Stimulated activated naive CD8-positive, alpha-beta T cell treated with anti-CD3 and anti-CD28 coated beads, Interleukin-15, amount 100 ng/mL, for 72 hours (primary cell): ENCODE results near the gene RASAL1.
"Not testable (repeated sequence)": the region's sequence is repeated elsewhere in the genome, so short reads cannot be mapped to it uniquely, and the experiment has no call there.

Experiments used
- ATAC-seq: fragments of 150-1000 bp; cut with Tn5 transposase; 2 replicates; pipeline ENCODE4 v1.10.0; 2021; ENCODE audit warnings: mild to moderate bottlenecking, moderate library complexity
- DNase-seq, 2 donors: peaks; one replicate each; pipeline ENCODE4 v3.0.0; 2021 to 2022
- H3K27ac Mint-ChIP-seq, 2 donors: one replicate each; pipeline ENCODE4 v1.8.0; 2022; ENCODE audit warnings: mild to moderate bottlenecking in 2 of 2, mixed read lengths in 2 of 2, moderate library complexity in 2 of 2
- H3K27me3 Mint-ChIP-seq: one replicate; pipeline ENCODE4 v1.8.0; 2022; ENCODE audit warnings: mixed read lengths
- H3K4me1 Mint-ChIP-seq: one replicate; pipeline ENCODE4 v1.8.0; 2022; ENCODE audit warnings: mild to moderate bottlenecking, mixed read lengths
- H3K4me3 Mint-ChIP-seq, 2 donors: one replicate each; pipeline ENCODE4 v1.8.0; 2022; ENCODE audit warnings: mild to moderate bottlenecking in 2 of 2, mixed read lengths in 2 of 2, moderate library complexity in 1 of 2
- H3K9me3 Mint-ChIP-seq, 2 donors: one replicate each; pipeline ENCODE4 v1.8.0; 2022; ENCODE audit warnings: mixed read lengths in 2 of 2

The RASAL1 gene

GRCh38 chr12:113152835-113153814 is 17.6 kb upstream of the RASAL1 start:
- Mint-ChIP-seq H3K4me1 (peaks cover 49% of the 10 kb centered on the region), H3K27me3 (peaks cover 48% of the 10 kb centered on the region), H3K9me3 (no peaks in the 10 kb centered on the region), H3K27ac (peak overlapping the region in 1 of 2 donors; percentile 67), H3K4me3 (peak overlapping the region; percentile 85 to 91)
- DNase-seq, result peak; percentile 68 to 70
- peak; percentile 86 for ATAC-seq

- no peaks in the 10 kb centered on the region for H3K9me3 Mint-ChIP-seq
- peak overlapping the region; percentile 85 to 91 for H3K4me3 Mint-ChIP-seq
- DNase-seq (no peak), ATAC-seq (no peak)
- peaks cover 48% of the 10 kb centered on the region for H3K27me3 Mint-ChIP-seq
- H3K27ac Mint-ChIP-seq, result no peak overlapping the region
- peaks cover 42% of the 10 kb centered on the region for H3K4me1 Mint-ChIP-seq
These were observed 16.8 kb upstream of the RASAL1 start for GRCh38 chr12:113152196-113152834.

GRCh38 chr12:113151655-113152054 is 16.1 kb upstream of the RASAL1 start:
- Mint-ChIP-seq H3K4me3 (peak overlapping the region in 1 of 2 donors; percentile 91), H3K9me3 (no peaks in the 10 kb centered on the region), H3K27me3 (peaks cover 48% of the 10 kb centered on the region), H3K27ac (no peak overlapping the region), H3K4me1 (peaks cover 35% of the 10 kb centered on the region)
- DNase-seq (no peak), ATAC-seq (no peak)

GRCh38 chr12:113149361-113150150 is 14.0 kb upstream of the RASAL1 start, which contains the start of gene CFAP73:
Gene CFAP73, plus strand, starts transcription at chr12:113149724. Its CDS starts 134 bp downstream, at chr12:113149858.
- Mint-ChIP-seq H3K4me1 (peaks cover 33% of the 10 kb centered on the region), H3K4me3 (no peak within 1 kb of the TSS), H3K27me3 (peaks cover 35% of the 10 kb centered on the region), H3K9me3 (no peaks in the 10 kb centered on the region), H3K27ac (peak within 1 kb of the TSS in 1 of 2 donors; percentile 39)
- no peak for DNase-seq
- ATAC-seq, result no peak

GRCh38 chr12:113146999-113147398 is 11.4 kb upstream of the RASAL1 start:
- Mint-ChIP-seq H3K9me3 (no peaks in the 10 kb centered on the region), H3K27ac (no peak overlapping the region), H3K27me3 (peaks cover 11% of the 10 kb centered on the region), H3K4me3 (no peak overlapping the region), H3K4me1 (peaks cover 17% of the 10 kb centered on the region)
- no peak for ATAC-seq
- no peak for DNase-seq

- ATAC-seq, result no peak
- H3K4me3 Mint-ChIP-seq, result no peak overlapping the region
- H3K27ac Mint-ChIP-seq, result no peak overlapping the region
- H3K9me3 Mint-ChIP-seq, result no peaks in the 10 kb centered on the region
- H3K4me1 Mint-ChIP-seq, result peaks cover 18% of the 10 kb centered on the region
- DNase-seq, result no peak
- H3K27me3 Mint-ChIP-seq, result peaks cover 7% of the 10 kb centered on the region
These were observed 10.4 kb upstream of the RASAL1 start for GRCh38 chr12:113145720-113146551.

- H3K27ac Mint-ChIP-seq, result no peak overlapping the region
- no peak for DNase-seq
- no peak for ATAC-seq
- H3K9me3 Mint-ChIP-seq, result no peaks in the 10 kb centered on the region
- no peak overlapping the region for H3K4me3 Mint-ChIP-seq
- peaks cover 16% of the 10 kb centered on the region for H3K4me1 Mint-ChIP-seq
- H3K27me3 Mint-ChIP-seq, result no peaks in the 10 kb centered on the region
These were observed 9.2 kb upstream of the RASAL1 start for GRCh38 chr12:113144806-113145205.

- H3K27ac Mint-ChIP-seq, result no peak overlapping the region
- peaks cover 13% of the 10 kb centered on the region for H3K4me1 Mint-ChIP-seq
- no peaks in the 10 kb centered on the region for H3K9me3 Mint-ChIP-seq
- H3K4me3 Mint-ChIP-seq, result no peak overlapping the region
- DNase-seq (no peak), ATAC-seq (no peak)
- no peaks in the 10 kb centered on the region for H3K27me3 Mint-ChIP-seq
These were observed 8.4 kb upstream of the RASAL1 start for GRCh38 chr12:113143959-113144358.

- DNase-seq (no peak), ATAC-seq (no peak)
- no peak overlapping the region for H3K4me3 Mint-ChIP-seq
- H3K9me3 Mint-ChIP-seq, result no peaks in the 10 kb centered on the region
- peaks cover 16% of the 10 kb centered on the region for H3K4me1 Mint-ChIP-seq
- H3K27ac Mint-ChIP-seq, result no peak overlapping the region
- no peaks in the 10 kb centered on the region for H3K27me3 Mint-ChIP-seq
These were observed 7.3 kb upstream of the RASAL1 start for GRCh38 chr12:113142886-113143332.

GRCh38 chr12:113142173-113142885 is 6.8 kb upstream of the RASAL1 start:
- ATAC-seq, result peak; percentile 52

GRCh38 chr12:113141716-113142115 is 6.2 kb upstream of the RASAL1 start:
- not testable (repeated sequence) for H3K27ac Mint-ChIP-seq, H3K4me3 Mint-ChIP-seq, ATAC-seq, DNase-seq, H3K9me3 Mint-ChIP-seq, H3K27me3 Mint-ChIP-seq
- H3K4me1 Mint-ChIP-seq, result peaks cover 22% of the 10 kb centered on the region

More at GRCh38 chr12:113142173-113142885, 6.8 kb upstream of the RASAL1 start:
- peak in 1 of 2 donors; percentile 17 for DNase-seq
- Mint-ChIP-seq H3K4me3 (no peak overlapping the region), H3K27me3 (no peaks in the 10 kb centered on the region), H3K9me3 (no peaks in the 10 kb centered on the region), H3K27ac (peak overlapping the region; percentile 76 to 91), H3K4me1 (peaks cover 18% of the 10 kb centered on the region)

- Mint-ChIP-seq H3K4me1 (peaks cover 32% of the 10 kb centered on the region), H3K27ac (no peak overlapping the region)
These were observed 5.1 kb upstream of the RASAL1 start for GRCh38 chr12:113140706-113141105.

GRCh38 chr12:113138826-113139225 is 3.3 kb upstream of the RASAL1 start:
- Mint-ChIP-seq H3K27me3 (peaks cover 8% of the 10 kb centered on the region), H3K4me3 (no peak overlapping the region), H3K4me1 (peaks cover 43% of the 10 kb centered on the region), H3K27ac (peak overlapping the region in 1 of 2 donors; percentile 44), H3K9me3 (no peaks in the 10 kb centered on the region)
- no peak for ATAC-seq
- no peak for DNase-seq

More at GRCh38 chr12:113140706-113141105, 5.1 kb upstream of the RASAL1 start:
- ATAC-seq (no peak), DNase-seq (no peak)
- no peaks in the 10 kb centered on the region for H3K27me3 Mint-ChIP-seq
- no peak overlapping the region for H3K4me3 Mint-ChIP-seq
- no peaks in the 10 kb centered on the region for H3K9me3 Mint-ChIP-seq
